GM21529 (cell line): ENCODE measurements around the gene DNAH10.
"Not testable (repeated sequence)": the region's sequence is repeated elsewhere in the genome, so short reads cannot be mapped to it uniquely, and the experiment has no call there.

Experiments used
- ATAC-seq: cut with Tn5 transposase; IDR thresholded peaks from one replicate; pipeline ENCODE4 v1.9.1; 2021; ENCODE audit not compliant: unreplicated experiment

Gene DNAH10

DNA sequence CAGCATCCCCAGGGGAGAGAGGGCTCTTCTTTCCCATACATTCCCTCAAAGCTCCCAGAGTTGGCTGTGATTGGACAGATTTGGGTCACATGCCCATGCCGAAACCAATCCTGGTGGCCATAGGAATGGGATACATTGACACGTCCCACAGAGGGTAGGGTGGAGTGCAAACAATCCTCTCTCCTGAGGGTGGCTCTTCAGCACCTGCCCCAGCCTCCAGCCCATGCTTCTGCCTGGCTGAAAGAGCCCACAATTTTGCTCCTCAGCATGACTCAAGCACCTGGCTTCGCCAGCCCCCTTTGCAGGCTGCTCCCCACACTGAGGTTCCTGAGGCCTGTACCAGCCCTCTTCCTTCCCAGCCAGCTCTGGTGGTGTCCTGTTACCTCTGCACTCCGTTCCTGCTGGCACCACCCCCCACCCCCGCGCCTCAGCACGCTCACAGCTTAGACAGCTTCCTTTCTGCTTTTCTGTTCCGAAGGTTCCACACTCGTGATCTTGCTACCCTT, 138.8 kb downstream of the DNAH10 start:
- ATAC-seq, result no peak

GRCh38 chr12:123902821-123903220, 140.7 kb downstream of the DNAH10 start:
- no peak for ATAC-seq

- ATAC-seq, result no peak
Measured at GRCh38 chr12:123903301-123904065, 141.4 kb downstream of the DNAH10 start.

DNA sequence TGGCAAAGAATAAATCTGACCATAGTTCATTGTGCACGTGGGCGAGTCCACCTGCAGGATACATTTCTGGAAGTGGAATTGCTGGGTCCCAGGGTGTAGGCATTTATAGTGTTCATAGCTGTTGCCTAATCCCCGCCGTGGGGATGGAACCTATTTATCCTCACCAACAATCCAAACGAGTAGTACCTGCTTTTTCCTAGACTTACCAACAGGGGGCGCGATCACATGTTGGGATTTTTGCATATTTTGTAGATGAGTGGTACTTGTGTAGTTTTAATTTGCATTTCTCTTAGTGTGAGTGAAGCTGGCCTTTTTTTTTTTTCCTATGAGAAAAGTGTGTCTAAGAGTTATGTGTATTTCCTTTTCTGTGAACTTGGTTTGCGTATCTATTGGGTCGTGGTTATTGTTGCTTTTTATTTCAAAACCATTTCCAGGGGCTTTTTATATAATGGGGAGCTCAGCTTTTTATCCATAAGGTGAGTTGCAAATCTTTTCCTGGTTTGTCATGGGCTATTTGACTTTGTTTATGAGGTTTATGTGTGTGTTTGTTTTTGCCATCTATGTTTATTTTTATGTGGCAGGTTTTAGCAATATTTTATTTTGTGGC, 143.3 kb downstream of the DNAH10 start:
- ATAC-seq, result no peak

DNA sequence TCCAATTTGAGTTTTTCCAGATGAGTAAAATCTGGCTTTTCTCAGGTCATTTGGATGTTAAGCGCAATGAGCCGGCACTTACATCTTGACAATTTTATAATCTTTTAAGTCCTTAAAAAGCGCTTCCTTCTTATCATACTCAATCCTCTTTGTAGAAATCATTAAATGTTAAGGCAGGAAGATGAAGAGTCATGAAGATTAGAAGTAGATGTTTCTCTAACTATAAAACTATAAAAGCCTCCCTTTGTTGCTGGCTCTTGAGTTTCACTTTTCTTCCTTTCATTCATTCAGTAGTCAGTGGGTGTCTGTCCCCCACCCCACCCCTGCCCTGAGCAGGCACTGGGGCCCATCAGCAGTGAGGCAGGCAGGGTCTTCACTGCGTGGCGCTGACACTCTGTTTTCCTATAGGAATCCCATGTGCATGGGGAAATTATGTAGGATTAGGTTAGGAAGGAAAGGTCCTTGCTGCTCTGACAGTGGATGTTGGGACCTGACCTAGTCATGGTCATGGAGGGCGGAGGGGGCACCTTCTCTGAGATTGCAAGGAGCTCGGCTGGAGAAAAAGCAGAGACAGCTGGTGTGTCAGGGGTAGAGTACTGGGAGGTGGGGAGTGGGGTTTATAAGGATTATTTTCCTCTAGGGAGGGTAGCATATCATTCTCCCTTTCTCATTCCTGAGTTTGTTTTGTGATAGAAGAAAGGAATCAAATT, 144.8 kb downstream of the DNAH10 start:
- no peak for ATAC-seq

DNA sequence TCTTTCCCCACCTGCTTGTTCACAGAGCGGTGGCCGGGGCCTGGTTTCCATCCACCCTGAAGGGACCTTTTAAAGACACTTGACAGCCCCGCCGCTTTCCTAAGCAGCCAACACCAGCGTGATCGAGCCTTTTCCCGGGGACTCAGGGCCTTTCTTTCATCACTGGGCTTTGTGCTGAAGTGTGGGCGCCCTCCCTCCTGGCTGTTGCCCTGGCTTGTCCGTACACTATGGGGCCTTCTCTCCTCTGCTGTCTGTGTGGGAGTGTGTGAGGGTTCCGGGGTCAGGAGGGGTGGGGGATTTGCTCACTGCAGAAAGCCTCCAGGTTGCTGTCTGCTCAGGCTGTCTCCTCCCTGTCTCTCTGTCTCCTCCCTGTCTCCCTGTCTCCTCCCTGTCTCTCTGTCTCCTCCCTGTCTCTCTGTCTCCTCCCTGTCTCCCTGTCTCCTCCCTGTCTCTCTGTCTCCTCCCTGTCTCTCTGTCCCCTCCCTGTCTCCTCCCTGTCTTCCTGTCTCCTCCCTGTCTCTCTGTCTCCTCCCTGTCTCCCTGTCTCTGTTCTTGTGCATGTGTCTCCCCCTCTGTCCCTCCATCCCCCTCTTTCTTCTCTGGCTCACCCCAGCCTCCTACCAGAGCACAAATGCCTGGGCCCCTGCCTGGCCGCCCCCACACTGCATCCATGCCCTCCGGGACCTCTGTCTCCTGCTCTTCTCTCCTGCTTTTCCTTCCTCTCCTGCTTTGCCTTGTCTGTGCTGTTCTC, 145.8 kb downstream of the DNAH10 start:
- ATAC-seq, result no peak

DNA sequence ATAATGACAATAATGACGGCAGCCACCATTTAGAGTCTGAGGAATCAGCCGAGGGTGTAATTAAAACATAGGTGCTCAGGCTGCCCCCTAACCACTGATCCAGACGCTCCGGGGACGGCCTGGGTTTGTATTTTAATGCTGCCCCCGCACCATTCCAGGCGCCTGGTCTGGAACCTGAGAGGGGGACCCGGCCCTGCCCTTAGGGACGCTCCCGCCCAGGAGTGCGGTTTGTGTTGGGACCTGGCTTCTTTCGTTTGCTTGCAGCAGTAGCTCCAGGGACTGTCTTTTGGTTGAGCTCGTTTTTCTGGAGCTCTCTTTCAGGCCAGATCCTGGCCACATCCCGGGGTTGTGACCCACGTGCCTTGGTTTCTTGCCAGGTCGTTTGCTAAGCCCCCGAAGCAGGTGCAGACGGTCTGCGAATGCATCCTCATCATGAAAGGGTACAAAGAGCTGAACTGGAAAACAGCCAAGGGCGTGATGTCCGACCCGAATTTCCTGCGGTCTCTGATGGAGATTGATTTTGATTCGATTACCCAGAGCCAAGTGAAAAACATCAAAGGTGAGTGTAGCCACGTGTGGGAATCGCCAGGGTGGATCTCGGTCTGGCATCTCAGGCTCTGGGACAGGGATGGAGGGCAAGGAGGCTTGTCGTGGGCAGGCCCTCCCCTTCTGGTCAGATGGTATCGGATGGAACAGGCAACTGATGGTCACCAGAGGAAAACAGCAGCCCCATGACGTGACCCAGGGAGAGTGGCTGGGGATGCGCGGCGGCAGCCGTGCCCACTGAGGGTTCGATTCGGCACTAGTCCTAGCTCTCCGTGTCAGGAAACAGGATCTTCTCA, 147.0 kb downstream of the DNAH10 start:
- no peak for ATAC-seq

- no peak for ATAC-seq
Measured at GRCh38 chr12:123910057-123910456, 148.0 kb downstream of the DNAH10 start.

DNA sequence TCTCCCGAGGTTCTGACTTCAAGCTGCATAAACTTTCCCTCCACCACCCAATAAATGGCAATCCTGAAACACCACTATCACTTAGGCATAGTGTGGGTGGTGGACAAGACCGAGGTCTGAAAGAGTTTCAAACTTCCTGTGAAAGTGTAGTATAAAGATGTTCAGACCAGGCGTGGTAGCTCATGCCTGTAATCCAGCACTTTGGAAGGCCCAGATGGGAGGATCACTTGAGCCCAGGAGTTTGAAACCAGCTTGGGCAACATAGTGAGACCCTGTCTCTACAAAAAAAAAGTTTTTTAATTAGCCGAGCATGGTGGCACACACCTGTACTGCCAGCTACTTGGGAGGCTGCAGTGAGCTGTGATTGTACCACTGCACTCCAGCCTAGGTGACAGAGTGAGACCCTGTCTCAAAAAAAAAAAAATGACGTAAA, 148.7 kb downstream of the DNAH10 start:
- no peak for ATAC-seq

DNA sequence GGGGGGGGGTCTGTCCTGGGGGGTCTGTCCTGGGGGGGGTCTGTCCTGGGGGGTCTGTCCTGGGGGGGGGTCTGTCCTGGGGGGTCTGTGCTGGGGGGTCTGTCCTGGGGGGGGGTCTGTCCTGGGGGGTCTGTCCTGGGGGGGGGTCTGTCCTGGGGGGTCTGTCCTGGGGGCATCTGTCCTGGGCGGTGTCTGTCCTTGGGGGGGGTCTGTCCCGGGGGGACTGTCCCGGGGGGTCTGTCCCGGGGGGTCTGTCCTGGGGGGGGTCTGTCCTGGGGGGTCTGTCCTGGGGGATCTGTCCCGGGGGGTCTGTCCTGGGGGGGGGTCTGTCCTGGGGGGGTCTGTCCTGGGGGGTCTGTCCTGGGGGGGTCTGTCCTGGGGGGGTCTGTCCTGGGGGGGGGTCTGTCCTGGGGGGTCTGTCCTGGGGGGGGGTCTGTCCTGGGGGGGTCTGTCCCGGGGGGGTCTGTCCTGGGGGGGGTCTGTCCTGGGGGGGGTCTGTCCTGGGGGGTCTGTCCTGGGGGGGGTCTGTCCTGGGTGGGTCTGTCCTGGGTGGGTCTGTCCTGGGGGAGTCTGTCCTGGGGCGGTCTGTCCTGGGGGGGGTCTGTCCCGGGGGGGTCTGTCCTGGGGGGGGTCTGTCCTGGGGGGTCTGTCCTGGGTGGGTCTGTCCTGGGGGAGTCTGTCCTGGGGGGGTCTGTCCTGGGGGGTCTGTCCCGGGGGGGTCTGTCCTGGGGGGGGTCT, 149.7 kb downstream of the DNAH10 start:
- not testable (repeated sequence) for ATAC-seq

GRCh38 chr12:123912415-123913380, 150.6 kb downstream of the DNAH10 start:
- ATAC-seq, result no peak

DNA sequence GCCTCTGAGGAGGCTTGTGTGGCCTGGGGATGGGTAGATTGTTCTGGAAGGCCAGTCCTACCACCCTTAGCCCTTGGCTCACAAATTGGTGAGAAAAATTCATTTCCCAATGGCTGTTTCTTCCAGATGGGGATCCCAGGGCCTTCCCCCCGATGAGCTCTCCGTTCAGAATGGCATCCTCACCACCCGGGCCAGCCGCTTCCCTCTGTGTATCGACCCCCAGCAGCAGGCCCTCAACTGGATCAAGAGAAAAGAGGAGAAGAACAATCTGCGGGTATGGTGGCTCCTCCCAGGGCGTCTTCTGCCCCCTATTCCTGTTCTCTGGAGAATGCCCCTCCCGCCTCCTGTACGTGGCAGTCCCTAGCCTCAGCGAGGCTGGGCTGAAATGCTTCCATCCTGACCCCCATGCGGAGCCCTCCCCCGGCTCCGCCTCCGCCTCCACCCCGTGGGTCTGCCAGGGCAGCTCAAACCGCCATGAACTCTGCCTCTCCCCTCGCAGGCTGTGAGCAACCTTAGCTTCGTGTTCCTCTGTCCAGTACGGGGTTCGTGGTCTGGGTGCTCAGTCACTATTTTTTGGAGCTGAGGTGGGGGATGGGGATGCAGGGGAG, 152.7 kb downstream of the DNAH10 start:
- no peak for ATAC-seq

- ATAC-seq, result no peak
Measured at GRCh38 chr12:123916729-123917128, 154.6 kb downstream of the DNAH10 start.

DNA sequence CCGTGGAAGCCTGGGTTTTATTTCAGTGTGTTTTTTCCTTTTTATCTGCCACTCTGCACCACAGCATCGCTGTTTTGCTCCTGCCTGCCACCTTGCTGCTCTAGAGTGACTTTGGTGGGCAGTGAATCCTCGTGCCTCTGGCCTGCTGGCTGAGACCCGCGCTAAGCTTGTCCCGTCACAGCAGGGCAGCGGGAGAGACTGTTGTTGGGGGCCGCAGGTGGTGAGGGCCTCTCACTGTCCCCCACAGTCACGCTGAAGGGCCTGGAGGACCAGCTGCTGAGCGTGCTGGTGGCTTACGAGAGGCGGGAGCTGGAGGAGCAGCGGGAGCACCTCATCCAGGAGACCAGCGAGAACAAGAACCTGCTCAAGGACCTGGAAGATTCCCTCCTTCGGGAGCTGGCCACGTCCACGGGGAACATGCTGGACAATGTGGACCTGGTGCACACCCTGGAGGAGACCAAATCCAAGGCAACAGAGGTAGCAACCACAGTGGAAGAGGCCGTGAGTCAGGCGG, 155.3 kb downstream of the DNAH10 start:
- no peak for ATAC-seq

- no peak for ATAC-seq
Measured at GRCh38 chr12:123919980-123920360, 157.9 kb downstream of the DNAH10 start.

GRCh38 chr12:123923038-123923437, 160.9 kb downstream of the DNAH10 start:
- ATAC-seq, result no peak

- no peak for ATAC-seq
Measured at GRCh38 chr12:123923927-123924326, 161.8 kb downstream of the DNAH10 start.

DNA sequence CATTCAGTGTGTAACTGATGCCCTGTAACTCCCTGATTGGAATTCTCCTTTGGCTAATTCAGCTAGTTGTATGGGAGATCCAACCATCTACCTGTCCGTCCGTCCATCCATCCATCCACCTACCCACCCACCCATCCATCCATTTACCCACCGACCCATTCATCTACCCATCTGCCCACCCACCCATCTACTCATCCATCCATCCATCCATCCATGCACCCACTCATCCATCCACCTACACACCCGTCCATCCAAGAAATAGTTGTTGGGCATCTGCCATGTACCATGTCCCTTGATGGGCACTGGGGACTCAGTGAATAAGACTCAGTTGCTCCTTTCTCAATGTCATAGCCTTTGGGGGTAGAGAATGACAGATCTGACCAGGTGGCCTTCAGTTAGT, 162.4 kb downstream of the DNAH10 start:
- ATAC-seq, result no peak
